H9 (cell line): ENCODE measurements around the gene PTGFRN. TPM values are rescaled to one million over a fixed set of nuclear protein-coding genes. Genes with fewer than 3 reads are reported as not detected.

Experiments
- DNase-seq: peaks from one replicate; pipeline ENCODE4 v3.0.0-alpha.2; 2017
- H2AFZ ChIP-seq: one replicate; pipeline ENCODE4 v1.6.1; 2013; ENCODE audit warnings: mild to moderate bottlenecking, low read length, control low read depth, moderate library complexity
- H2AK5ac ChIP-seq: 2 replicates; pipeline ENCODE4 v1.6.1; 2013; ENCODE audit warnings: low read length, control low read depth, mixed read lengths; ENCODE audit not compliant: insufficient read length
- H2BK120ac ChIP-seq: one replicate; pipeline ENCODE4 v1.6.1; 2013; ENCODE audit warnings: low read depth, mild to moderate bottlenecking, low read length, control low read depth, inconsistent platforms; ENCODE audit not compliant: poor library complexity, severe bottlenecking
- H2BK12ac ChIP-seq: 2 replicates; pipeline ENCODE4 v1.6.1; 2013; ENCODE audit warnings: low read length, control low read depth, mixed read lengths, low read depth; ENCODE audit not compliant: insufficient read length
- H2BK15ac ChIP-seq: 2 replicates; pipeline ENCODE4 v1.6.1; 2013; ENCODE audit warnings: low read depth, low read length, control low read depth
- H2BK20ac ChIP-seq: one replicate; pipeline ENCODE4 v1.6.1; 2013; ENCODE audit warnings: low read depth, mild to moderate bottlenecking, low read length, control low read depth, inconsistent platforms; ENCODE audit not compliant: poor library complexity, severe bottlenecking
- H2BK5ac ChIP-seq: 2 replicates; pipeline ENCODE4 v1.6.1; 2013; ENCODE audit warnings: low read length, control low read depth, mixed read lengths; ENCODE audit not compliant: insufficient read length
- H3K14ac ChIP-seq: 2 replicates; pipeline ENCODE4 v1.6.1; 2013; ENCODE audit warnings: low read length, control low read depth; ENCODE audit not compliant: insufficient read depth
- H3K18ac ChIP-seq: 2 replicates; pipeline ENCODE4 v1.6.1; 2013; ENCODE audit warnings: low read depth, mild to moderate bottlenecking, mixed read lengths, low read length, control low read depth; ENCODE audit not compliant: insufficient read length
- H3K23ac ChIP-seq: 2 replicates; pipeline ENCODE4 v1.6.1; 2013; ENCODE audit warnings: low read length, control low read depth, mixed read lengths, low read depth; ENCODE audit not compliant: insufficient read length
- H3K23me2 ChIP-seq: 2 replicates; pipeline ENCODE4 v1.6.1; 2013; ENCODE audit warnings: low read depth, mild to moderate bottlenecking, mixed read lengths, low read length, control low read depth; ENCODE audit not compliant: insufficient read length, poor library complexity, severe bottlenecking
- H3K27ac ChIP-seq: 2 replicates; pipeline ENCODE4 v1.5.1; 2013; ENCODE audit warnings: low read length, control low read depth, mixed read lengths, low read depth; ENCODE audit not compliant: insufficient read length
- H3K27me3 ChIP-seq: 2 replicates; pipeline ENCODE4 v1.6.1; 2013; ENCODE audit warnings: low read length, control low read depth, inconsistent platforms; ENCODE audit not compliant: insufficient read depth
- H3K4ac ChIP-seq: 2 replicates; pipeline ENCODE4 v1.6.1; 2013; ENCODE audit warnings: low read depth, mild to moderate bottlenecking, control low read depth, inconsistent platforms, low read length, moderate library complexity
- H3K4me1 ChIP-seq: 2 replicates; pipeline ENCODE4 v1.6.1; 2013; ENCODE audit warnings: low read length, control low read depth, inconsistent platforms; ENCODE audit not compliant: insufficient read depth
- H3K4me2 ChIP-seq: 2 replicates; pipeline ENCODE4 v1.6.1; 2013; ENCODE audit warnings: low read length, control low read depth, mixed read lengths; ENCODE audit not compliant: insufficient read length, insufficient read depth
- H3K56ac ChIP-seq: 2 replicates; pipeline ENCODE4 v1.6.1; 2013; ENCODE audit warnings: low read depth, mild to moderate bottlenecking, mixed read lengths, low read length, control low read depth; ENCODE audit not compliant: insufficient read length
- H3K79me1 ChIP-seq: 2 replicates; pipeline ENCODE4 v1.6.1; 2013; ENCODE audit warnings: low read depth, mild to moderate bottlenecking, moderate library complexity, low read length, control low read depth, inconsistent platforms; ENCODE audit not compliant: insufficient read depth, poor library complexity, severe bottlenecking
- H3K79me2 ChIP-seq: 2 replicates; pipeline ENCODE4 v1.6.1; 2013; ENCODE audit warnings: low read length, control low read depth, inconsistent platforms; ENCODE audit not compliant: insufficient read depth
- H3K9ac ChIP-seq: 2 replicates; pipeline ENCODE4 v1.6.1; 2013; ENCODE audit warnings: low read length, control low read depth, mixed read lengths; ENCODE audit not compliant: insufficient read length; ENCODE audit errors: extremely low read depth
- H3K9me3 ChIP-seq: one replicate; pipeline ENCODE4 v1.6.1; 2013; ENCODE audit warnings: low read depth, low read length, inconsistent platforms; ENCODE audit not compliant: control insufficient read depth
- H3T11ph ChIP-seq: one replicate; pipeline ENCODE4 v1.6.1; 2013; ENCODE audit warnings: mild to moderate bottlenecking, low read length, control low read depth, inconsistent platforms
- H4K20me1 ChIP-seq: one replicate; pipeline ENCODE4 v1.6.1; 2013; ENCODE audit not compliant: control insufficient read depth, insufficient read length, insufficient read depth
- H4K5ac ChIP-seq: 2 replicates; pipeline ENCODE4 v1.6.1; 2013; ENCODE audit warnings: low read depth, mild to moderate bottlenecking, mixed read lengths, low read length, control low read depth; ENCODE audit not compliant: insufficient read length
- H4K8ac ChIP-seq: replicated peaks from 2 replicates; pipeline ENCODE4 v1.6.1; 2013; ENCODE audit warnings: low read length, control low read depth, mixed read lengths, low read depth; ENCODE audit not compliant: insufficient read length
- H4K91ac ChIP-seq: 2 replicates; pipeline ENCODE4 v1.6.1; 2013; ENCODE audit warnings: low read depth, mild to moderate bottlenecking, moderate library complexity, mixed read lengths, low read length, control low read depth; ENCODE audit not compliant: insufficient read length
- H3K27ac Mint-ChIP-seq, 3 experiments: 2 replicates in 2 of 3; 3 replicates in 1 of 3; pipeline ENCODE4 v1.8.0; 2020 to 2021; ENCODE audit warnings: mixed read lengths in 3 of 3, mild to moderate bottlenecking in 1 of 3, moderate library complexity in 1 of 3
- H3K27me3 Mint-ChIP-seq: 2 replicates; pipeline ENCODE4 v1.8.0; 2021; ENCODE audit warnings: low read depth, mild to moderate bottlenecking, moderate library complexity, mixed read lengths
- H3K36me3 Mint-ChIP-seq, 3 experiments: 2 replicates in 2 of 3; 3 replicates in 1 of 3; pipeline ENCODE4 v1.8.0; 2020 to 2021; ENCODE audit warnings: low read depth in 3 of 3, mixed read lengths in 3 of 3; ENCODE audit not compliant: insufficient read depth in 1 of 3
- H3K4me1 Mint-ChIP-seq, 2 experiments: 2 replicates each; pipeline ENCODE4 v1.8.0; 2020; ENCODE audit warnings: mixed read lengths in 2 of 2
- H3K4me3 Mint-ChIP-seq, 2 experiments: 2 replicates in 1 of 2; 3 replicates in 1 of 2; pipeline ENCODE4 v1.8.0; 2020 to 2021; ENCODE audit warnings: mild to moderate bottlenecking in 2 of 2, mixed read lengths in 2 of 2, moderate library complexity in 1 of 2
- H3K9me3 Mint-ChIP-seq, 2 experiments: 2 replicates in 1 of 2; 3 replicates in 1 of 2; pipeline ENCODE4 v1.8.0; 2020; ENCODE audit warnings: mild to moderate bottlenecking in 2 of 2, mixed read lengths in 2 of 2, moderate library complexity in 1 of 2
- CTCF ChIP-seq: fragments of 200-600 bp; sonication (generic); conservative IDR thresholded peaks from 3 replicates; pipeline ENCODE4 v1.8.0; 2021; ENCODE audit warnings: antibody characterized with exemption, mild to moderate bottlenecking
- WGBS: extraction: QIAGEN DNeasy Blood & Tissue Kit; methylation state at CpG from one replicate; pipeline ENCODE4 v1.1.7; 2013; ENCODE audit warnings: missing lambda C conversion rate, low lambda C conversion rate, mixed read lengths; ENCODE audit not compliant: insufficient read length; ENCODE audit errors: extremely low coverage; 5-methylcytosine and 5-hydroxymethylcytosine counted together
- total RNA-seq: library from RNA; stranded (reverse); gene quantifications from 2 replicates; pipeline ENCODE4 v1.2.1, GENCODE V29; 2021

PTGFRN gene
- total RNA-seq, 1 experiment from 2014 or later: 26.3 TPM

GRCh38 chr1:116994411-116994810 is 84.7 kb downstream of the PTGFRN start:
- no peak overlapping the region for H3K14ac ChIP-seq
- H2BK120ac ChIP-seq: no peak overlapping the region
- Mint-ChIP-seq H3K4me3 (no peak overlapping the region), H3K27me3 (peaks cover 2% of the 10 kb centered on the region; the same call in 1 of the 2 replicates), H3K4me1 (peaks cover 14 to 24% of the 10 kb centered on the region in 2 experiments), H3K36me3 (peaks cover 12 to 24% (median 16%) of the 10 kb centered on the region in 3 experiments), H3K27ac (no peak overlapping the region), H3K9me3 (no peaks in the 10 kb centered on the region)
- H3K4ac ChIP-seq: no peak overlapping the region
- H2BK12ac ChIP-seq: no peak overlapping the region
- H3K23ac ChIP-seq: no peak overlapping the region
- H2AK5ac ChIP-seq: no peak overlapping the region
- no peak overlapping the region for H4K8ac ChIP-seq
- H3K56ac ChIP-seq: no peak overlapping the region
- H3T11ph ChIP-seq: no peak overlapping the region
- no peaks in the 10 kb centered on the region for H3K9me3 ChIP-seq
- DNase-seq: no peak
- H3K4me1 ChIP-seq: no peaks in the 10 kb centered on the region; the same call in 1 of the 2 replicates
- no peaks in the 10 kb centered on the region for H3K27me3 ChIP-seq
- H2BK15ac ChIP-seq: no peak overlapping the region
- no peak overlapping the region for H4K5ac ChIP-seq
- H2BK20ac ChIP-seq: no peak overlapping the region
- no CpG with 5 or more reads among the region's 2 CpGs for WGBS
- H2BK5ac ChIP-seq: no peak overlapping the region
- no peaks in the 10 kb centered on the region for H4K20me1 ChIP-seq
- no peaks in the 10 kb centered on the region for H3K79me1 ChIP-seq
- no peak overlapping the region for H3K4me2 ChIP-seq
- no peak overlapping the region for H3K18ac ChIP-seq
- TF ChIP-seq CTCF: no peak
- H3K79me2 ChIP-seq: no peaks in the 10 kb centered on the region
- no peak overlapping the region for H4K91ac ChIP-seq
- H3K27ac ChIP-seq: no peak overlapping the region
- H3K9ac ChIP-seq: no peak overlapping the region
- H2AFZ ChIP-seq: no peak overlapping the region
- H3K23me2 ChIP-seq: no peaks in the 10 kb centered on the region
